Dermis blood vessel endothelial cell (primary cell): ENCODE data around the gene BZW2. TPM values are rescaled to one million over a fixed set of nuclear protein-coding genes. Genes with fewer than 3 reads are reported as not detected.

Experiments
- DNase-seq: peaks from one replicate; pipeline ENCODE4 v3.0.0; 2010
- total RNA-seq: library from RNA; depleted of rRNA; stranded (reverse); fragments of >200 nt; gene quantifications from 2 replicates; pipeline ENCODE4 v1.2.3, GENCODE V29; 2014

The BZW2 gene
- total RNA-seq = 134 and 208 TPM in 2 replicates

DNA sequence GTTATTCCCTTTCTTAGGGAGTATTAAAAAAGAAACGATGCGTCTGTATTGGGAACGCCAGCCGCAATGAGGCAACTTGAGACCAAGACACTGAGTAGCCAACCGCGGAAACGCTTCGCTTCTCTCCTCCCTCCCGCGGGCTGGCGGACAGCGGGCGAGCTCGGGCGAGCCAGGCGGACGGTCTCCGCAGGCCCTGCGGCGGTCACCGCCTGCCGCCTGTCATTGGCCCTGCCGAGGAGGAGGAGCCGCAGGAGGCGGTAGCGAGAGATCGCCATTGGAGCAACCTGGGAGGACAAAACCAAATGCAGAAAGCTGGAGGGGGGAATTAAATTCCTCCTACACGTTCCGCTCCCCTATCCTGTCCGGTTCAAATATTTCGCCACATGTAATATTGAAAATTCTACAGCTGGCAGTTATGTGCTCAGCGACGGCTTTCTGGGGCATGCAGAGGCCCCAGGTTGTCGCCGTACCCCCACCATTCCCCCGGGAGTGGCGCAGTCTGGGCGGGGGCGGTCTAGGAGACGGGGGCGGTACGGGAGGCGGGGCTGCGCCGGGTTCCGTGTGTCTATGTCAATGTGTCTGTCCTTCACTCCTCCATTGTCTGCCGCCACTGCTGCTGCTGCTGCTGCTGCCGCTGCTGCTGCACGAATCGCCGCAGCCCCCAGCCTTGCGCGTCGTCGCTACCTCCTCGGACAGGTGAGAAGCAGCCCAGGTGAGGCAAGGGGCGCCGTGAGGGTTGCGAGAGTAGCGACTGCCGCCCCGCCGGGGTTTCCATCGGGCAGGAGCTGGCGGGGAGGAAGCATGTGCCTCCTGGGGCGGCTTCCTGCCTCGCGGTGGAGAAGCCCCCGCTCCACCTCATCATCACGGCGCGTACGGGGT lies at the start of gene BZW2, which contains the start of gene ANKMY2:
Gene BZW2 (plus strand): TSS at position 589 of the 879 bp plus-strand sequence. CDS start 19,263 bp downstream, outside the sequence.
Gene ANKMY2 (minus strand): TSS at position 162 of the 879 bp plus-strand sequence. CDS start 181 bp downstream, outside the sequence.
- peak; percentile 97 for DNase-seq

DNA sequence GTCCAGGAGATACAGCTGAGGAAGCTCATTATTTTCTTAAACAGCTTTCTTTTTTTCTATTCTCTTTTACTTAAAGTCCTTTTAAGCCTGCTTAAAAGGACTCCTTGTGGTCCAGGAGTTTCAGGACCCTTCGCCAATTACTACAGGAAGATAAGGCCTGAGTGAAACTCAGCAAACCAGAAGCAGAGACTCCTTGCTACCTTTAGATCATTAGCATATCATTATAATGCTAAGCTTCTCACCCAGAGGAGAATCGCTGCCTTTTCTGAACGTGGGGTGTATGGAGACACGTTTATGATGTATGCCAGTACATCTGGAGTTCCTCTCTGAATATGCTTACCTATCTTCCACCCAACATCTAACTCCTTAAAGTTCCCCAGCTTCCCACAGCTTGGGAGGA lies 48.0 kb upstream of the BZW2 start:
- no peak for DNase-seq

DNA sequence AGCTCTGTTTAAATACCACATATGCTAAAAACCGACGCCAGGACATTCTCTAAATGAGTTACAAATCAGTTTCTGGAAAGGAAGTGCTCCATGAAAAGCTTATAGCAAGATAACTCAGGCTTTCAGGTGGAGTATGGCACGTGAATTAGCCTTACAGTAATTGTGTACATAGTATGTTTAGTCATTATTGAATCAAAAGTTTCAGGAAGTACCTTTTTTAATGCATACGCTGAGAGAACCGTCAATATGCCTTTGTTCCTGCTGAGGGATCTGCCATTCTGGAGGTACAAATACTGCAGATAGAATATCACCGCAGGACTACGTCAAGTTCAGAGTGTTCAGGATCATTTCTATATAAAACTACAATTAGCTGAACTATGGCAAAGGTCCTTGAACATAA lies 46.1 kb upstream of the BZW2 start:
- no peak for DNase-seq

GRCh38 chr7:16603633-16604032 lies 42.3 kb upstream of the BZW2 start:
- DNase-seq = no peak

GRCh38 chr7:16604054-16604453 lies 41.9 kb upstream of the BZW2 start:
- peak; percentile 33 for DNase-seq

DNA sequence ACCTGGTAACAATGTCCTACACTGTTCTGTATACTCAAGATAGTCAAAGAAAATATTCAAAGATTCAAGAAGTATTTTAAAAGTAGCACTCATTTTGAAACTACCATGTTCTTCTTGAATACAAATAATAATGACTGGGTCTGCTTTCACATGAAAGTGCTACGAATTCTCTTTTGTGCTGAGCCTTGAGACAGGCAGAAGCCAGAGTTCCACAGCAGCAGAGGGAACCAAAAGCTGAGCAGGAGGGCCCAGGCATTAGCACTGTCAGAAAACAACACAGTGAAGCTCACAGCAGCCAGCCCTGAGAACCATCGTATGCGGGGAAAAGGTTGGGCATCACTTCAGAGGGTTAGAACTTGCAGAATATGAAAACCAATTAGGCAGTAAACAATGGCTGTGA lies 39.3 kb upstream of the BZW2 start:
- no peak for DNase-seq

- DNase-seq = no peak
Measured at GRCh38 chr7:16609842-16610450, 36.0 kb upstream of the BZW2 start.

- DNase-seq = no peak
Measured at GRCh38 chr7:16611711-16612110, 34.3 kb upstream of the BZW2 start.

DNA sequence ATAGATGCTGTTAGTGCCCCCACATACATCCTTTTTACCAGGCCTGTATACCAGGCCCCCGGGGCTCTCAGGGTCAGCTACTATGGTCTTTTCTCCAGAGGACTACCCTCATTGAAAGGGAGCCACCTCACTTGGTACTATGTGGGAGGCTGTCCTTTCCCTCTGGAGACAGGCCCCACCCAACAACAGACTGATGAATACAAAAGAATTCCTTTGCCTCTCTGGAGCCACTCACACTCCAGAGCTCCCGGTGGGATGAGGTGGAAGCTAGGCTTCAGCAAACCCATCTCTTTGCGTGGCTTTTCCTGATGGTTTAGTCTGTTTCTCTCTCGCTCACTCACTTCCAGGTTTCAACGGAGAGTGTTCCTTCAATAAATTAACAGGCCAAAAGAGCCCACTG lies 30.8 kb upstream of the BZW2 start:
- DNase-seq = no peak

GRCh38 chr7:16616122-16616521 lies 29.9 kb upstream of the BZW2 start:
- no peak for DNase-seq

DNA sequence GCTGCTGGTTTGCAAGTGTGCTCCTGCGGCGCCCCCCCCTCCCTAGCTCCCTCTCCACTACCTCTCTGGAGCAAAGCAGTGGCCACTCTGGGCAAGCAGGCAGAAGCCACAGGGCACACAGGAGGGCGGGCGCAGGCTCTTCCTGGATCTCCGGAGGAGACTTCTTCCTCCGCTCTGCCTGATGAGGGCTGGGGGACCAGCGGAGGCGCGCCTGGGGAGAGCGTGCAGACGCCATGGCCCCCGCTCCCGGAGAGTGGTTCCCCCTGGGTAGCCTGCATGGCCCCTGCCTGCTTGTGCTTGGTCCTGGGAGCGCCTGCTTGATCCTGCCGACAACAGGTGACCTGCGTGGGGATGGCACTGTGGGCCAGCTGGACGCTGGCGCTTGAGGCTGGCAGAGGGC lies 29.4 kb upstream of the BZW2 start:
- no peak for DNase-seq

- DNase-seq = no peak
Measured at GRCh38 chr7:16619979-16620408, 26.0 kb upstream of the BZW2 start.

DNA sequence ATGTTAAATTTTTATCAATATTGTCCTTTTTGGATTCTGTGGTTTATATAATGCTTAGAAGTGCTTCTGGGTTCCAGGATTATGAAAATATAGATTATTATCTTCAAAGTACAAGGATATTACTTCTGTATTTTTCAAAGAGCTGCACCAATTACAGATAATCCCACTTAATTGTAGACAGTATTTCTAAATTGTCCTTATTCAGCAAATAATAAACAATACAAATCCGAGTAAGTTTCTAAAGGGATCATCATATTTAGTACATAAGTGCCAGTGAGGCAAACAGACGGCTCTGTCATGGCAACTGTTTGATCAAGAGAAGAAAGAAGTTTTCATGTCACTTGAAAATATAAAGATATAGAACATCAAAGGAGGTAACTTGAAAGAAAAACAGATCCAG lies 19.6 kb upstream of the BZW2 start:
- no peak for DNase-seq

- no peak for DNase-seq
Measured at GRCh38 chr7:16627236-16627635, 18.7 kb upstream of the BZW2 start.

- DNase-seq = no peak
Measured at GRCh38 chr7:16630654-16631053, 15.3 kb upstream of the BZW2 start.

- DNase-seq = no peak
Measured at GRCh38 chr7:16634271-16634738, 11.7 kb upstream of the BZW2 start.

- DNase-seq = no peak
Measured at GRCh38 chr7:16636555-16637101, 9.4 kb upstream of the BZW2 start.

GRCh38 chr7:16637379-16637778 lies 8.6 kb upstream of the BZW2 start:
- DNase-seq = no peak

GRCh38 chr7:16638282-16639280 lies 7.4 kb upstream of the BZW2 start:
- DNase-seq = no peak

DNA sequence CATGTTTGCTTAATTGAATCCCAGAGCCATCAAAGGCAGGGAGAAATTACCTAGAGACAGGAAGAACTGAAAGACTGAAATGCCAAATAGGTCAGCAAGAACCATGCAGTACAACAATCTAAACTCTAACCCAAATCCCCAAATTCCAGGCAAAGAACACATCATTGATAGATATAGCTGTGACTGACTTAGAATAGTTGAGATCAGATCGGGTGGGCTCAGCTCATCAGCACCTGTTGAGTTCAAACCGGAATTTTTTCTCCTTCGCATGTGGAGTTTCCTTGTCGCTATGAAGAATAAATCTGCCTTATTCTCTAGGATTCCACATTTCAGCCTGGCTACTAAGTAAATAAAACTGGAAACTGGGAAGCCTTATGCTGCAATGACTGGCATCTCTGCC lies 1.8 kb upstream of the BZW2 start:
- DNase-seq = no peak

GRCh38 chr7:16644636-16645592 lies 1.1 kb upstream of the BZW2 start:
- DNase-seq = peak; percentile 31
